Stomach smooth muscle (tissue), 2 donors: ENCODE measurements around the gene CASR.

Source experiments
- H3K27ac ChIP-seq: one replicate; pipeline ENCODE4 v1.7.0; 2013; ENCODE audit warnings: mild to moderate bottlenecking, low read length, inconsistent platforms
- H3K27me3 ChIP-seq, 2 donors: one replicate each; pipeline ENCODE4 v1.7.0; 2013; ENCODE audit warnings: low read length in 2 of 2; ENCODE audit not compliant: insufficient read depth in 2 of 2, control insufficient read depth in 1 of 2
- H3K36me3 ChIP-seq, 2 donors: one replicate each; pipeline ENCODE4 v1.7.0; 2013; ENCODE audit warnings: low read length in 2 of 2; ENCODE audit not compliant: control insufficient read depth in 2 of 2, insufficient read depth in 2 of 2
- H3K4me1 ChIP-seq: one replicate; pipeline ENCODE4 v1.7.0; 2013; ENCODE audit warnings: low read length; ENCODE audit not compliant: control insufficient read depth, insufficient read depth
- H3K4me3 ChIP-seq, 2 donors: one replicate each; pipeline ENCODE4 v1.7.0; 2013; ENCODE audit warnings: low read length in 2 of 2
- H3K9ac ChIP-seq, 2 donors: one replicate each; pipeline ENCODE4 v1.7.0; 2013; ENCODE audit warnings: low read length in 2 of 2, mild to moderate bottlenecking in 1 of 2
- H3K9me3 ChIP-seq, 2 donors: one replicate each; pipeline ENCODE4 v1.7.0; 2013; ENCODE audit warnings: low read length in 2 of 2; ENCODE audit not compliant: control insufficient read depth in 2 of 2
- donor health status: healthy.
- donor health status: Pancreatic carcinoma.

CASR gene

DNA sequence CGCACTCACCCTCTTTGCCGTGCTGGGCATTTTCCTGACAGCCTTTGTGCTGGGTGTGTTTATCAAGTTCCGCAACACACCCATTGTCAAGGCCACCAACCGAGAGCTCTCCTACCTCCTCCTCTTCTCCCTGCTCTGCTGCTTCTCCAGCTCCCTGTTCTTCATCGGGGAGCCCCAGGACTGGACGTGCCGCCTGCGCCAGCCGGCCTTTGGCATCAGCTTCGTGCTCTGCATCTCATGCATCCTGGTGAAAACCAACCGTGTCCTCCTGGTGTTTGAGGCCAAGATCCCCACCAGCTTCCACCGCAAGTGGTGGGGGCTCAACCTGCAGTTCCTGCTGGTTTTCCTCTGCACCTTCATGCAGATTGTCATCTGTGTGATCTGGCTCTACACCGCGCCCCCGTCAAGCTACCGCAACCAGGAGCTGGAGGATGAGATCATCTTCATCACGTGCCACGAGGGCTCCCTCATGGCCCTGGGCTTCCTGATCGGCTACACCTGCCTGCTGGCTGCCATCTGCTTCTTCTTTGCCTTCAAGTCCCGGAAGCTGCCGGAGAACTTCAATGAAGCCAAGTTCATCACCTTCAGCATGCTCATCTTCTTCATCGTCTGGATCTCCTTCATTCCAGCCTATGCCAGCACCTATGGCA, 100.5 kb downstream of the CASR start:
- Histone ChIP-seq H3K4me1 (no peaks in the 10 kb centered on the region), H3K4me3 (no peak overlapping the region), H3K27ac (no peak overlapping the region), H3K9me3 (peaks cover 0 to 2% of the 10 kb centered on the region in 2 donors), H3K36me3 (no peaks in the 10 kb centered on the region), H3K9ac (no peak overlapping the region), H3K27me3 (no peaks in the 10 kb centered on the region)

GRCh38 chr3:122284486-122284885, 101.0 kb downstream of the CASR start:
- peaks cover 0 to 2% of the 10 kb centered on the region in 2 donors for H3K9me3 ChIP-seq
- H3K9ac ChIP-seq: no peak overlapping the region
- no peak overlapping the region for H3K4me3 ChIP-seq
- no peaks in the 10 kb centered on the region for H3K27me3 ChIP-seq
- no peak overlapping the region for H3K27ac ChIP-seq
- H3K36me3 ChIP-seq: no peaks in the 10 kb centered on the region
- no peaks in the 10 kb centered on the region for H3K4me1 ChIP-seq

- no peaks in the 10 kb centered on the region for H3K4me1 ChIP-seq
- no peaks in the 10 kb centered on the region for H3K36me3 ChIP-seq
- H3K9ac ChIP-seq: no peak overlapping the region
- no peaks in the 10 kb centered on the region for H3K27me3 ChIP-seq
- no peak overlapping the region for H3K4me3 ChIP-seq
- no peaks in the 10 kb centered on the region for H3K9me3 ChIP-seq
- no peak overlapping the region for H3K27ac ChIP-seq
Observed at GRCh38 chr3:122294359-122294758, 110.9 kb downstream of the CASR start.

DNA sequence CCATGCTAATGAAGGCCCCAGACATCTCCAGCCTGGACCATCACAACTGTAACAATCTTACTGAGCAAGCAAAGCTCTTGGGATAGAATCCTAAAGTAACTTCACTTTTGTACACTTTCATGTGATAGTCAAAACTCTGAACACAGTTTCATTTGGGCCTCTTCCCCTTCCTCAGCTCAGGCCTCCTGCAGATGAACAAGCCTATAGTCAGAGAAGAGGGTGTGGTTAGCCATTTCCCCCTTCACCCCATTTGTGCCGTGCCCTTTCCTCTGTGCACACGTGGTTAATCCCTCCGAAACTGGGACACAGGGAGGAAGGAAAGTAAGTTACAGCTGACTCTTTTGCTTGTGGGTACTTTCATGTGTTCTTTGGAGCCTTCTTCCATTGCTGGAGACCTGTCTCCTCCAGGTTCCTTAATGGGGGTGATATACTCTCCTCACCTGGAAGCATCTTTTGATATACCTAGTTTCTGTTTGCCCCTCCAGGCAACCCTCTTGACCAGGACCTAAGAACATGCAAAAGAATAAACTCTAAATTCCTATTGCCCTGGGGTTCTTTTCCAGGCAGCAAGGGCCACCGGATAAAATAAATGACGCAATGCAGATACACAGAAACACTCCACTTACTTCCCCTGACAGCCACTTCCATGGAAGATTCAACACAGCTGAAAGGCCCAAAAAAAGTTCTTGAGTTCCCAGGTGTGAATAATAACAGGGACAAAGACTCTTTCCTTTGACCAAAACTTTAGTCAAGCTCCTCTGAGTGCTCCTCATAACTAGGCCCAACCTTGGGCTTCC, 112.0 kb downstream of the CASR start:
- H3K27me3 ChIP-seq: no peaks in the 10 kb centered on the region
- H3K4me3 ChIP-seq: no peak overlapping the region
- no peaks in the 10 kb centered on the region for H3K4me1 ChIP-seq
- H3K36me3 ChIP-seq: no peaks in the 10 kb centered on the region
- H3K9me3 ChIP-seq: no peaks in the 10 kb centered on the region
- no peak overlapping the region for H3K27ac ChIP-seq
- no peak overlapping the region for H3K9ac ChIP-seq

- Histone ChIP-seq H3K27me3 (no peaks in the 10 kb centered on the region), H3K9me3 (no peaks in the 10 kb centered on the region), H3K36me3 (no peaks in the 10 kb centered on the region), H3K4me3 (no peak overlapping the region), H3K27ac (no peak overlapping the region), H3K4me1 (no peaks in the 10 kb centered on the region), H3K9ac (no peak overlapping the region)
Observed at GRCh38 chr3:122298239-122298638, 114.8 kb downstream of the CASR start.

GRCh38 chr3:122299215-122299614, 115.7 kb downstream of the CASR start:
- no peaks in the 10 kb centered on the region for H3K36me3 ChIP-seq
- H3K9me3 ChIP-seq: no peaks in the 10 kb centered on the region
- no peaks in the 10 kb centered on the region for H3K27me3 ChIP-seq
- H3K4me1 ChIP-seq: no peaks in the 10 kb centered on the region
- no peak overlapping the region for H3K9ac ChIP-seq
- no peak overlapping the region for H3K27ac ChIP-seq
- H3K4me3 ChIP-seq: no peak overlapping the region

GRCh38 chr3:122299872-122300460, 116.5 kb downstream of the CASR start:
- Histone ChIP-seq H3K27me3 (no peaks in the 10 kb centered on the region), H3K27ac (no peak overlapping the region), H3K4me3 (no peak overlapping the region), H3K4me1 (no peaks in the 10 kb centered on the region), H3K9me3 (no peaks in the 10 kb centered on the region), H3K9ac (no peak overlapping the region), H3K36me3 (no peaks in the 10 kb centered on the region)

DNA sequence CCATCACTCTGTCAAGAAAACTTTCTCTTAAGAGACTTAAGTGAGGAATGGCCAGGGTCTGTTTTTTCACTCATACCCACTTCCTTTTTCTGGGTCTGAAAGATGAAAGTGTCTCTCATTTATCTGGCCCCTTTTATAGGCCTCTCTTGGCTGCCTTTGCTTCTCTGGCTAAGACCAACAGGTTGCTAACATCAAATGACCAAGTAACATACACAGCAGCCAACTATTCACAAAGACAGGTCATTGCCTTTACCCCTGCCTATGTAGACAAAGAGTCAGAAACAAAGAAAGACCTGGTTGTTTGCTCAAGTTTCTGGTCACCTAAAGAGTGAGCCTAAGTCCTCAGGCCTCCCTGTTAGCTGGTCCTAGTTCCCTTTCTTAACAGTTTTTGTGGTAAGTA, 117.6 kb downstream of the CASR start:
- Histone ChIP-seq H3K9me3 (no peaks in the 10 kb centered on the region), H3K36me3 (no peaks in the 10 kb centered on the region), H3K9ac (no peak overlapping the region), H3K27ac (no peak overlapping the region), H3K27me3 (no peaks in the 10 kb centered on the region), H3K4me3 (no peak overlapping the region), H3K4me1 (no peaks in the 10 kb centered on the region)

DNA sequence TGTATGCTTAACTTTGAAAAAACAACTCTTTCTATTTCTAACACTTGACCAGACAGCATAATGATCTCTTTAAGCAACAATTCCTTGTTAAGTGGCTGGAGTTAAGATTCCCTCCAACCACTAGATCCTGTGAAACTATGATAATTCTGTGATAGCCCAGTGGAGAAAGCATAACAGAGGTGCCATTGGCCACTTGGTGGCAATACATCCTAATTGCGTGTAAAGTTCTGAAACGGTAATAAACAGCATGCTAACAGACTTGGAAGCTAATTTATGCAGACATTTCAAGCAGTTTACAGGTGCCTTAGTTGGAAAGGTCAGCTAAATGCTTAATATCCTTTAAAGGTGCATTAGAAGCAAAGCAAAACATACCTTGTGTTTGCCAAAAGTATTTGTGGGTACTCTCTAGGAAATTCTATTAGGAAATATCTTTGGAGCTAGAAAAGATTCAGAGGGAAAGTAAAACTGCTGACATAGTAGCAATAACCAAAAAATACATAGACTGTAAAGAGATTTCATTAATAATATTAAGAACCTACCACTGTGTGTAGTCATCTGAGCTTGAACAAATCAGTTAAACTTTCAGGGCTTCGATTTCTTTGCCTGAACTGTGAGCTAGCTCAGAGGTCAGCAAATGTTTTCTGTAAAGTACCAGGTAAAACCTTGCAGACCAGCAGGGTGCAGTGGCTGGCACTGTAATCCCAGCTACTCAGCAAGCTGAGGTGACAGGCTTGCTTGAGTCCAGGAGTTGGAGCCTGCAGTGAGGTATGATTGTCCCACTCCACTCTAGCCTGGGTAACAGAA, 122.6 kb downstream of the CASR start:
- Histone ChIP-seq H3K27ac (no peak overlapping the region), H3K36me3 (no peaks in the 10 kb centered on the region), H3K4me3 (no peak overlapping the region), H3K9me3 (no peaks in the 10 kb centered on the region), H3K9ac (no peak overlapping the region), H3K27me3 (no peaks in the 10 kb centered on the region), H3K4me1 (no peaks in the 10 kb centered on the region)

DNA sequence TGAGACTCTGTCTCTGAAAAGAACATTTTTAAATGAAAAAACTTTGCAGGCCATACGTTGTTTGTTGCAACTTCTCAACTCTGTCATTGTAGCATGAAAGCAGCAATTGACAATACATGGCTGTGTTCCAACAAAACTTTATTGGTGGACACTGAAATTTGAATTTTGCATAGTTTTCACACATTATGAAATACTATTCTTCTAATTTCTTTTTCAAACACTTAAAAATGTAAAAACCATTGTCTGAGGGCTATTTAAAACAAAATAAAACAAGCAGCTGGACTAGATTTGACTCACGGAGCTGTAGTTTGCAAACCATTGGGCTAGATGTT, 123.1 kb downstream of the CASR start:
- Histone ChIP-seq H3K9ac (no peak overlapping the region), H3K27ac (no peak overlapping the region), H3K4me3 (no peak overlapping the region), H3K4me1 (no peaks in the 10 kb centered on the region), H3K27me3 (no peaks in the 10 kb centered on the region), H3K9me3 (no peaks in the 10 kb centered on the region), H3K36me3 (no peaks in the 10 kb centered on the region)
